Heart left ventricle (tissue), 16 donors: ENCODE measurements around the gene TOP3B. TPM values are rescaled to one million over a fixed set of nuclear protein-coding genes. Genes with fewer than 3 reads are reported as not detected.

Experiments
- ATAC-seq, 4 donors: fragments of 200-7000 bp; cut with Tn5 transposase; one replicate each; pipeline ENCODE4 v1.9.1; 2020 to 2022; ENCODE audit warnings: moderate library complexity in 4 of 4, mild to moderate bottlenecking in 3 of 4, moderate number of reproducible peaks in 1 of 4
- DNase-seq, 5 donors: peaks; one replicate each; pipeline ENCODE4 v3.0.0-alpha.2; 2020
- H3K27ac ChIP-seq, 12 donors: fragments of 200-600 bp; sonication (generic) in 4 of 12; one replicate each; pipeline versions ENCODE4 v1.5.0 to v1.8.0; 2016 to 2022; ENCODE audit warnings: mild to moderate bottlenecking in 2 of 12
- H3K27me3 ChIP-seq, 9 donors: fragments of 200-600 bp; sonication (generic) in 2 of 9; one replicate each; pipeline versions ENCODE4 v1.5.1 to v1.8.0; 2016 to 2022; ENCODE audit warnings: mild to moderate bottlenecking in 3 of 9
- H3K36me3 ChIP-seq, 9 donors: fragments of 200-600 bp; sonication (generic) in 2 of 9; one replicate each; pipeline versions ENCODE4 v1.5.0 to v1.8.0; 2018 to 2022; ENCODE audit warnings: mild to moderate bottlenecking in 2 of 9
- H3K4me1 ChIP-seq, 12 donors: fragments of 200-600 bp; sonication (generic) in 4 of 12; one replicate each; pipeline versions ENCODE4 v1.5.0 to v1.8.0; 2016 to 2022; ENCODE audit warnings: mild to moderate bottlenecking in 3 of 12
- H3K4me3 ChIP-seq, 12 donors: fragments of 200-600 bp; sonication (generic) in 4 of 12; one replicate each; pipeline versions ENCODE4 v1.5.0 to v1.8.0; 2017 to 2022; ENCODE audit warnings: mild to moderate bottlenecking in 9 of 12, moderate library complexity in 4 of 12
- H3K9me3 ChIP-seq, 12 donors: fragments of 200-600 bp; sonication (generic) in 4 of 12; one replicate each; pipeline versions ENCODE4 v1.5.0 to v1.8.0; 2016 to 2022; ENCODE audit warnings: mild to moderate bottlenecking in 1 of 12
- POLR2A ChIP-seq, 2 donors: fragments of 450-650 bp; IDR thresholded peaks; one replicate each; pipeline ENCODE4 v1.6.1; 2017; ENCODE audit warnings: antibody characterized with exemption in 2 of 2, mild to moderate bottlenecking in 2 of 2, moderate library complexity in 2 of 2
- WGBS, 4 donors: extraction: QIAGEN DNeasy Blood & Tissue Kit in 2 of 4; methylation state at CpG; one replicate each; pipeline versions ENCODE4 v1.1.5 to v1.1.7; 2013 to 2018; 5-methylcytosine and 5-hydroxymethylcytosine counted together
- intact Hi-C, 10 donors: fragments of 100-400 bp; cut with DNase I; formaldehyde crosslinking; loops; one replicate each; pipeline versions ENCODE4 v1.11.1 to v1.14.2; 2022
- polyA plus RNA-seq, 2 donors: library from polyadenylated mRNA; stranded (reverse); fragments of 200-250 nt; gene quantifications; one replicate each; pipeline ENCODE4 v1.2.3, GENCODE V29; 2013
- total RNA-seq, 9 donors: library from RNA; depleted of rRNA in 2 of 9; stranded (reverse); fragments of >200 nt in 2 of 9; fragmentation: NEBNext Ultra II Directional in 3 of 9; extraction: Animal tissue kit (Norgen Biotek cat#: 25700) in 3 of 9; gene quantifications; one replicate each; pipeline versions ENCODE4 v1.1.0 to v1.2.4, GENCODE V29; 2016 to 2023
- TF ChIP-seq, protein P1 (sequence below), 12 donors: fragments of 200-600 bp; sonication (generic) in 4 of 12; IDR thresholded peaks; one replicate each; pipeline versions ENCODE4 v1.5.0 to v1.8.0; 2018 to 2022; ENCODE audit warnings: antibody characterized with exemption in 12 of 12, mild to moderate bottlenecking in 5 of 12
- donor health status: ischemic (EF 13 %, LVEDD 7.1; RV severe dilation, severe dysfunction).
- donor health status: healthy with polysubstance abuse.
- donor health status: DM: no; HTN: yes; CAD: no.
- donor health status: DM: no; HTN: no; CAD: no.
- donor health status: ischemic (EF 25% LVEDD 6.9; RV normal size, moderate dysfunction).
- donor health status: ischemic (EF 25% LVEDD 5.7; RV mildly dilated, moderate dysfunction).
- donor health status: healthy.
- donor health status: DM: yes; HTN: yes; CAD: no.
- donor health status: ischemic (EF 35%, LVEDD 5.7; RV mildly dilated, moderate dysfunction).
- donor health status: nonischemic (EF 11% LVEDD 7.7; RV severe dilation, severe dysfunction).
- donor health status: DM: yes; HTN: yes; CAD: no.
- donor health status: PGD.
- donor health status: ischemic (EF 29% LVEDD 5.4; RV normal size, mild dysfunction).
- donor health status: nonischemic (EF 23%, LVEDD 6.1; RV moderate dilation, normal function).

TOP3B gene
- total and polyA plus RNA-seq, 11 donors = 9.5 to 12.9 (median 11.1) TPM

DNA sequence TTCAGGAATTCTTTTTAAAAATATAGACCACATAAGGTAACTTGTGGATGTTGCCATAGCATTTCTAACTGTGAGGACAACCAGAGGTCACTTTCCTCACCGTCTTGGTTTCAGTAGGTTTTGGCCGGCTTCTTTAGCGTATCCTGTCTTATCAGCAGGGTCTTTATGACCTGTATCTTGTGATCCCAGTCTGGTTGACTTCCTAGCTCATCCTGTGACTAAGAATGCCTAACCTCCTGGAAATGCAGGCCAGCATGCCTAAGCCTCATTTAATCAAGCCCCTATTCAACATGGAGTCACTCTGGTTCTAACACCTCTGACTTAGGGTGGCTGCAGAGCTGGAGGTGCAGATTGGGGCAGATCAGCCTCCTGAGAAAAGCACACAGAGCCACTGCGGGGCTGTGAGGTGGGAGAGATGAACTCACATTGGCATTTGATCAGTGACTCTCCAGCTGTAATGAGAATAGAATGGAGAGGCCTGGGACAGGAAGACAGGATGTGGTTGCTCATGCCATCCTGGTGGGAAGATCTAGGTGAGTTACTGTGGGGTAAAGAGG is 41.1 kb upstream of the TOP3B start:
- Histone ChIP-seq H3K27me3 (no peaks in the 10 kb centered on the region), H3K4me3 (no peak overlapping the region), H3K4me1 (peaks cover 0 to 4% (median 0%) of the 10 kb centered on the region in 12 donors), H3K27ac (peak overlapping the region in 1 of 12 donors; percentile 39), H3K36me3 (no peaks in the 10 kb centered on the region), H3K9me3 (no peaks in the 10 kb centered on the region)
- no peak for TF ChIP-seq POLR2A (IDR thresholded peaks at IDR 0.05)
- TF ChIP-seq, protein P1, sequence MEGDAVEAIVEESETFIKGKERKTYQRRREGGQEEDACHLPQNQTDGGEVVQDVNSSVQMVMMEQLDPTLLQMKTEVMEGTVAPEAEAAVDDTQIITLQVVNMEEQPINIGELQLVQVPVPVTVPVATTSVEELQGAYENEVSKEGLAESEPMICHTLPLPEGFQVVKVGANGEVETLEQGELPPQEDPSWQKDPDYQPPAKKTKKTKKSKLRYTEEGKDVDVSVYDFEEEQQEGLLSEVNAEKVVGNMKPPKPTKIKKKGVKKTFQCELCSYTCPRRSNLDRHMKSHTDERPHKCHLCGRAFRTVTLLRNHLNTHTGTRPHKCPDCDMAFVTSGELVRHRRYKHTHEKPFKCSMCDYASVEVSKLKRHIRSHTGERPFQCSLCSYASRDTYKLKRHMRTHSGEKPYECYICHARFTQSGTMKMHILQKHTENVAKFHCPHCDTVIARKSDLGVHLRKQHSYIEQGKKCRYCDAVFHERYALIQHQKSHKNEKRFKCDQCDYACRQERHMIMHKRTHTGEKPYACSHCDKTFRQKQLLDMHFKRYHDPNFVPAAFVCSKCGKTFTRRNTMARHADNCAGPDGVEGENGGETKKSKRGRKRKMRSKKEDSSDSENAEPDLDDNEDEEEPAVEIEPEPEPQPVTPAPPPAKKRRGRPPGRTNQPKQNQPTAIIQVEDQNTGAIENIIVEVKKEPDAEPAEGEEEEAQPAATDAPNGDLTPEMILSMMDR (IDR thresholded peaks at IDR 0.05) = no peak
- ATAC-seq = no peak
- DNase-seq = no peak
- WGBS, 4 donors = 63 to 69% (median 67%) methylated on average over 4 of the region's 4 CpGs
- intact Hi-C loops = no loop called here

DNA sequence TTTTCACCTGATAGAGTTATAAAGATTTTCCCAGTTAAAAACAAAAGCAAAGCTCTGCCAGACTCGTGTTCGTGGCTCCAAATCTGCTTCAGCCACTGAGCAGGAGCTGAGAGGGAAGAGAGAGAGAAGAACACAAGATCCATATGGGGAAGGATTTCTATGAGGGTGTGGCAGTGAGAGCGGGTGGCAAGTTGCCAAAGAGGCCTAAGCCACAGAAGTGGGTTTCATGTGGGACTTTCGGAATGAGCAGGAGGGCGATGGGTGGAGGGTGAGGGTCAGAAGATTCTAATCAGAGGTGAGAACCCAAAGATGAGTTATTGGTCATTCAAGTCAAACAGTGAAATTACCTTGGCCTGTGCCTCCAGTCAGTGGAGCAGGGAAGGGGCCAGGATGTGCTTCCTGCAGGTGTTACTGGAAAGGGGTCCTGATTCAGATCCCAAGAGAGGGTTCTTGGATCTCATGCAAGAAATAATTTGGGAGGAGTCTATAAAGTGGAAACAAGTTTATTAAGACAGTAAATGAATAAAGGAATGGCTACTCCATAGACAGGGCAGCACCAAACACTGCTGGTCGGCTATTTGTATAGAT is 40.5 kb upstream of the TOP3B start:
- Histone ChIP-seq H3K27ac (peak overlapping the region in 2 of 12 donors; percentile 39 to 42), H3K9me3 (no peaks in the 10 kb centered on the region), H3K4me3 (no peak overlapping the region), H3K36me3 (no peaks in the 10 kb centered on the region), H3K4me1 (peaks cover 0 to 4% (median 0%) of the 10 kb centered on the region in 12 donors), H3K27me3 (no peaks in the 10 kb centered on the region)
- intact Hi-C loops = no loop called here
- 52 to 62% (median 58%) methylated on average over 6 of the region's 6 CpGs for WGBS, 4 donors
- peak in 1 of 4 donors; percentile 51 for ATAC-seq
- no peak for DNase-seq
- TF ChIP-seq POLR2A (IDR thresholded peaks at IDR 0.05) = no peak
- TF ChIP-seq, protein P1 (IDR thresholded peaks at IDR 0.05) = no peak

DNA sequence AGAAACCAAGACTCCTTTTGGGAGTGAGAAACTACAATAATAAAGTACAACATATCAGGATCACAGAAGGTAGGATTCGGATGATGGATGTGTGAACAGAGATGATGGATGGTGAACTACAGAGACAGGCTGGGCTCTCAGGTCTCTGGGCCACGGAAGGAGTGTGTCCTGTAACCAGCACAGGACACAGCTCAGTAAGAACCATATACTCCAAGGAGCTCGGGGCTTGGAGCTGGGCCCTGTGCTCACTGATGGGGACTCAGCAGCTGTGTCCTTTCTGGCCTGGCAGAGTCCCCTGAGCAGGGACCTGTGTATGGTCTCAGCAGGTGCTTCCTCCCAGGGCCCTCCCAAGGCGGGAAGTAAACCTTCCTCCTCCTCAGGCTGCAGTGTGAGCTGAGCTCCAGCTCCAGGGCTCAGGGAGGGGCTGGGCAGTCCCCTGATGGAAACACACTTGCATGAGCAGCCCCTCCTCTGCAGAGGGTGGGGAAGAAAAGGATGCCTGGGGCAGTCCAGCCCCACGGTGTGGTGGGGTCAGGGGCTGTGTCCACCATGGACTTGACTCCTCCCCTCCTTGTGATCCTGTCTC is 39.8 kb upstream of the TOP3B start:
- H3K36me3 ChIP-seq = no peaks in the 10 kb centered on the region
- peak in 2 of 4 donors; percentile 34 to 89 for ATAC-seq
- DNase-seq = no peak

DNA sequence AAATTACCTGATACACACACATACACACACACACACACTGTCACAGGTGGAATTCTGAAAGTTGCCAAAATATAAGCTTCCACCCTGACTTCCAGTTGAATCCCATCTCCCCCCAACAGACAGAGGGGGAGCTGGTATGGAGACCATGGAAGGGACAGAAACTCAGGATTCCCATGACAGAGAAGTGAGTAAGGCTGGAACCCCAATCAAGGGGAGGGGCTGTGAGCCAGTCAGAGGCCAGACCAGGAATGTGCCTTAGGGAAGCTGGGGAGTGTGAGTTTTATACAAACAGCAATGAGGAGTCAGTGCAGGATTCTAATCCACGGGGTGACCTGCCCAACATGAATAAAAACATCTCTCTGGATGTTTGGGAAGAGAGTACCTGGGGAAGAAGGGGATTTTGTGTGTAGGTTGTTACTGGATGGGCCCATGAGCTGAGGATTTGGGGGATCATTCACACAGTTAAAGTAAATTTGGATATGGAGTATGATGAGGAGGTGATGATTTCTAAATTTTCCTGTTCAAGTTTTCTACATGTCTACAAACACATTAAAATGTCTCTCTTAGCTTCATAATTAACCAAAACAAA is 38.7 kb upstream of the TOP3B start:
- intact Hi-C loops = no loop called here
- Histone ChIP-seq H3K36me3 (no peaks in the 10 kb centered on the region), H3K4me1 (peaks cover 0 to 4% (median 0%) of the 10 kb centered on the region in 12 donors), H3K27ac (no peak overlapping the region), H3K4me3 (no peak overlapping the region), H3K27me3 (no peaks in the 10 kb centered on the region), H3K9me3 (no peaks in the 10 kb centered on the region)
- DNase-seq = no peak
- no peak for ATAC-seq
- no peak for TF ChIP-seq POLR2A (IDR thresholded peaks at IDR 0.05)
- TF ChIP-seq, protein P1 (IDR thresholded peaks at IDR 0.05) = no peak
- 65 to 79% (median 75%) methylated on average over 1 of the region's 1 CpG for WGBS, 4 donors

More for the DNA sequence above, 39.8 kb upstream of the TOP3B start:
- TF ChIP-seq POLR2A (IDR thresholded peaks at IDR 0.05) = no peak
- intact Hi-C loops = no loop called here
- H3K4me3 ChIP-seq = no peak overlapping the region
- WGBS, 4 donors = 47 to 70% (median 48%) methylated on average over 3 to 5 of the region's 5 CpGs
- no peaks in the 10 kb centered on the region for H3K27me3 ChIP-seq
- H3K27ac ChIP-seq = peak overlapping the region in 1 of 12 donors; percentile 42
- H3K4me1 ChIP-seq = peaks cover 0 to 4% (median 0%) of the 10 kb centered on the region in 12 donors
- no peaks in the 10 kb centered on the region for H3K9me3 ChIP-seq
